ENCODE data around the gene STRIP1.

STRIP1 gene

DNA sequence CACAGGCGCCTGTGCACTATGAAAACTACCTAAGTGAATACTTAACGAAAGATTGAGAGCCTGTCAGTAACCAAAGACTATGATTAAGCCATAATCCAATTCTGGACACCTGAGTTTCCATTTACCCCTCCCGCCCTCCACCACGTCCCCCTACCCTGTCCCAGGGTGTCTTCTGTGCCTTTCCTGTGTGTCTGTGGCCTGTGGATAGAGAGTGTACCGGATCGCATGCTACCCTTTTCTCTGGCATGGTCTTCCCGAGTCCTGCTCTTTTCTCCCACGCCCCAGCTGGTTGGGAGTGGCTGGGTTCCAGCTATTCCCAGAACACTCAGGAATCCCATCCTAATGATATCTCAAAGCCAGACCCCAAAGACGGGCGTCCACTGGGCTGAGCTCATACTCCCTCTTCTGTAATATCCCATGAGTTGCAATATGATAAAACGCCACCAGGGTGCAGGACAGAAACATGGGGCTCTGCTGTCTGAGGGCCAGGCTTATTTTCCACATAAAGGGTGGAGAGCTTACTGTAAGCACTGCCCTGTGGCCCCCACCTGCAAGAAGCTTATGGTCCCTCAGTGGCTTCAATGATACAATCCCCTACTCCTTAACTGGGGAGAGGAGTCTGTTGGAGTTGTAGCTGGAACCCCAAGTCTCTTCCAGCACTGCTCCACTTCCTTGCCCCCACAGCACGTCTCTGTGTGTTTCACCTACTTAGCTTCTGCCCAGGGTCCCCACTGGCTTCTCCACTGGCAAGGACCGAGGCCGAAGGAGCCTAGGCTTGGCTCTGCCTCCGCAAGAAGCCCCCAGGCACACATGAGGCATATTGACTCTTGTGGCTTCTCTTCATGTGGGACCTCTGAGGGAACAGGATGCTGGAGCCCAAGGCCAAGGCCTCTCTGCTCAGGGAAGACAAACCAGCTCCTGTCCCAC lies 53.7 kb downstream of the STRIP1 start:
- Histone ChIP-seq H3K4me3 (ENCODE audit: low read depth, low read length) (no peak overlapping the region), H3K36me3 (ENCODE audit: control insufficient read depth, insufficient read depth, low read length) (no peaks in the 10 kb centered on the region), H3K9ac (ENCODE audit: low read length) (no peak overlapping the region), H3K27ac (ENCODE audit: low read depth, low read length) (no peak overlapping the region), H3K4me1 (ENCODE audit: control insufficient read depth, insufficient read depth, low read length) (peaks cover 21% of the 10 kb centered on the region), H3K27me3 (ENCODE audit: control insufficient read depth, insufficient read depth, low read length) (peaks cover 79% of the 10 kb centered on the region), H3K9me3 (ENCODE audit: control insufficient read depth, insufficient read depth, low read depth, low read length) (no peaks in the 10 kb centered on the region)

DNA sequence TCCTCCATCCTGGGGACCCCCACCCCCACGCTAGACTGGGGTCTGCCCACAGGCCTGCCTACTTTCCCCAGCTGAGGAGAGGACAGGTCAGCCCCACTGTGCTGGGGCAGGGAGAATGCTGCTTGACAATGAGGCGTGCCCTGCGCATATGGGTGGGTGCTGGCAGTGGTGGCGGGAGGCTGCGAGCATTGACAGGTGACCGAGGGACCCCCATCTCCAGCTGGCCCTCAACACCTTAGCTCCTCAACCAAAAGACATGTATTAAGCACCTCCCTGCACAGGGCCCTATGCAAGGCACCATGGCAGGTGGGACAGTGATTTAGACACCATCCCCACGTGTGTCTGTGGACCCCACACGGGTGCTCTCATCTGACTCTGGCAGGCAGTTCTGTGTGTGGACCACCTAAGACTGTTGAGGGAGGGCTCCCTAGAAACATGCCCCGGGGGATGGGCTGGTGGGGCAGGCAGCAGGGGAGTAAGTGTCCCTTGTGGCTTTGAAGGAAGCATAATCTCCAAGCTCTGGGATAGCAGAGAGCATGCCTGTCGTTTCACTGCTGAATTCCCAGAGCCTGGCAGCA lies 54.4 kb downstream of the STRIP1 start:
- Histone ChIP-seq H3K9me3 (ENCODE audit: control insufficient read depth, insufficient read depth, low read depth, low read length) (no peaks in the 10 kb centered on the region), H3K4me3 (ENCODE audit: low read depth, low read length) (no peak overlapping the region), H3K27me3 (ENCODE audit: control insufficient read depth, insufficient read depth, low read length) (peaks cover 73% of the 10 kb centered on the region), H3K36me3 (ENCODE audit: control insufficient read depth, insufficient read depth, low read length) (no peaks in the 10 kb centered on the region), H3K9ac (ENCODE audit: low read length) (no peak overlapping the region), H3K27ac (ENCODE audit: low read depth, low read length) (no peak overlapping the region), H3K4me1 (ENCODE audit: control insufficient read depth, insufficient read depth, low read length) (peaks cover 18% of the 10 kb centered on the region)

- Histone ChIP-seq H3K27ac (ENCODE audit: low read depth, low read length) (no peak overlapping the region), H3K36me3 (ENCODE audit: control insufficient read depth, insufficient read depth, low read length) (no peaks in the 10 kb centered on the region), H3K27me3 (ENCODE audit: control insufficient read depth, insufficient read depth, low read length) (peaks cover 71% of the 10 kb centered on the region), H3K4me1 (ENCODE audit: control insufficient read depth, insufficient read depth, low read length) (peaks cover 16% of the 10 kb centered on the region; the same call in 1 of the 2 replicates), H3K9me3 (ENCODE audit: control insufficient read depth, insufficient read depth, low read depth, low read length) (peaks cover 4% of the 10 kb centered on the region; the same call in 1 of the 2 replicates), H3K4me3 (ENCODE audit: low read depth, low read length) (no peak overlapping the region), H3K9ac (ENCODE audit: low read length) (no peak overlapping the region)
Observed at GRCh38 chr1:110089561-110090275, 55.3 kb downstream of the STRIP1 start.

- Histone ChIP-seq H3K9me3 (ENCODE audit: control insufficient read depth, insufficient read depth, low read depth, low read length) (peaks cover 4% of the 10 kb centered on the region; the same call in 1 of the 2 replicates), H3K9ac (ENCODE audit: low read length) (no peak overlapping the region), H3K36me3 (ENCODE audit: control insufficient read depth, insufficient read depth, low read length) (no peaks in the 10 kb centered on the region), H3K4me3 (ENCODE audit: low read depth, low read length) (no peak overlapping the region), H3K27ac (ENCODE audit: low read depth, low read length) (no peak overlapping the region), H3K27me3 (ENCODE audit: control insufficient read depth, insufficient read depth, low read length) (peaks cover 57% of the 10 kb centered on the region), H3K4me1 (ENCODE audit: control insufficient read depth, insufficient read depth, low read length) (peaks cover 16% of the 10 kb centered on the region; the same call in 1 of the 2 replicates)
Observed at GRCh38 chr1:110091381-110091780, 57.0 kb downstream of the STRIP1 start.

DNA sequence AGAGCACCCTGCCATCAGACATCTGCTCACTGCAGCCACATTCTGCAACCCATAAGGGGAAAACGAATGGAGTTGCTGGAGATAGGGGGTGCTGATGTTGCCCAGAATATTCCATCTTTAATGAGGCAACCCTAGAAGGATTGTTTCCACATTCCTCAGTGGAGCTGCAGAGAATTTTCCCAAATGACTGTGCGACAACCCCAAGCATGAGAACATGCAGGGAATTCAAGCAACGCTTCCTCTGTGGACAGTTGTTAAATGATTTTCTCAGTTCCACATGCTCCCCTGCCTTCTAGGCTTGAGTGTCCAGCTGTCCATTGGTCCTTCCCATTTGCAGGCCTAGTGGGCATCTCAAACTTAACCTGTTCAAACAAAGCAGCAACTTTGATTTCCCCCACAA lies 57.4 kb downstream of the STRIP1 start:
- H3K36me3 ChIP-seq (ENCODE audit: control insufficient read depth, insufficient read depth, low read length): no peaks in the 10 kb centered on the region
- H3K9ac ChIP-seq (ENCODE audit: low read length): no peak overlapping the region
- peaks cover 4% of the 10 kb centered on the region; the same call in 1 of the 2 replicates for H3K9me3 ChIP-seq (ENCODE audit: control insufficient read depth, insufficient read depth, low read depth, low read length)
- H3K4me1 ChIP-seq (ENCODE audit: control insufficient read depth, insufficient read depth, low read length): peaks cover 16% of the 10 kb centered on the region; the same call in 1 of the 2 replicates
- H3K4me3 ChIP-seq (ENCODE audit: low read depth, low read length): no peak overlapping the region
- H3K27ac ChIP-seq (ENCODE audit: low read depth, low read length): no peak overlapping the region
- H3K27me3 ChIP-seq (ENCODE audit: control insufficient read depth, insufficient read depth, low read length): peaks cover 52% of the 10 kb centered on the region

- Histone ChIP-seq H3K36me3 (ENCODE audit: control insufficient read depth, insufficient read depth, low read length) (no peaks in the 10 kb centered on the region), H3K4me1 (ENCODE audit: control insufficient read depth, insufficient read depth, low read length) (peaks cover 16% of the 10 kb centered on the region; the same call in 1 of the 2 replicates), H3K9me3 (ENCODE audit: control insufficient read depth, insufficient read depth, low read depth, low read length) (peaks cover 4% of the 10 kb centered on the region; the same call in 1 of the 2 replicates), H3K27me3 (ENCODE audit: control insufficient read depth, insufficient read depth, low read length) (peaks cover 40% of the 10 kb centered on the region), H3K9ac (ENCODE audit: low read length) (no peak overlapping the region), H3K27ac (ENCODE audit: low read depth, low read length) (no peak overlapping the region), H3K4me3 (ENCODE audit: low read depth, low read length) (no peak overlapping the region)
Observed at GRCh38 chr1:110092991-110093390, 58.6 kb downstream of the STRIP1 start.

GRCh38 chr1:110094931-110095654 lies 60.7 kb downstream of the STRIP1 start:
- no peak overlapping the region for H3K27ac ChIP-seq (ENCODE audit: low read depth, low read length)
- no peak overlapping the region for H3K9ac ChIP-seq (ENCODE audit: low read length)
- H3K36me3 ChIP-seq (ENCODE audit: control insufficient read depth, insufficient read depth, low read length): no peaks in the 10 kb centered on the region
- peaks cover 2% of the 10 kb centered on the region; the same call in 1 of the 2 replicates for H3K4me1 ChIP-seq (ENCODE audit: control insufficient read depth, insufficient read depth, low read length)
- H3K9me3 ChIP-seq (ENCODE audit: control insufficient read depth, insufficient read depth, low read depth, low read length): peaks cover 4% of the 10 kb centered on the region; the same call in 1 of the 2 replicates
- no peak overlapping the region for H3K4me3 ChIP-seq (ENCODE audit: low read depth, low read length)
- peaks cover 33% of the 10 kb centered on the region for H3K27me3 ChIP-seq (ENCODE audit: control insufficient read depth, insufficient read depth, low read length)

- Histone ChIP-seq H3K36me3 (ENCODE audit: control insufficient read depth, insufficient read depth, low read length) (no peaks in the 10 kb centered on the region), H3K27ac (ENCODE audit: low read depth, low read length) (no peak overlapping the region), H3K4me1 (ENCODE audit: control insufficient read depth, insufficient read depth, low read length) (no peaks in the 10 kb centered on the region), H3K9me3 (ENCODE audit: control insufficient read depth, insufficient read depth, low read depth, low read length) (peaks cover 4% of the 10 kb centered on the region; the same call in 1 of the 2 replicates), H3K4me3 (ENCODE audit: low read depth, low read length) (no peak overlapping the region), H3K9ac (ENCODE audit: low read length) (no peak overlapping the region), H3K27me3 (ENCODE audit: control insufficient read depth, insufficient read depth, low read length) (peaks cover 17% of the 10 kb centered on the region)
Observed at GRCh38 chr1:110097507-110098221, 63.2 kb downstream of the STRIP1 start.

DNA sequence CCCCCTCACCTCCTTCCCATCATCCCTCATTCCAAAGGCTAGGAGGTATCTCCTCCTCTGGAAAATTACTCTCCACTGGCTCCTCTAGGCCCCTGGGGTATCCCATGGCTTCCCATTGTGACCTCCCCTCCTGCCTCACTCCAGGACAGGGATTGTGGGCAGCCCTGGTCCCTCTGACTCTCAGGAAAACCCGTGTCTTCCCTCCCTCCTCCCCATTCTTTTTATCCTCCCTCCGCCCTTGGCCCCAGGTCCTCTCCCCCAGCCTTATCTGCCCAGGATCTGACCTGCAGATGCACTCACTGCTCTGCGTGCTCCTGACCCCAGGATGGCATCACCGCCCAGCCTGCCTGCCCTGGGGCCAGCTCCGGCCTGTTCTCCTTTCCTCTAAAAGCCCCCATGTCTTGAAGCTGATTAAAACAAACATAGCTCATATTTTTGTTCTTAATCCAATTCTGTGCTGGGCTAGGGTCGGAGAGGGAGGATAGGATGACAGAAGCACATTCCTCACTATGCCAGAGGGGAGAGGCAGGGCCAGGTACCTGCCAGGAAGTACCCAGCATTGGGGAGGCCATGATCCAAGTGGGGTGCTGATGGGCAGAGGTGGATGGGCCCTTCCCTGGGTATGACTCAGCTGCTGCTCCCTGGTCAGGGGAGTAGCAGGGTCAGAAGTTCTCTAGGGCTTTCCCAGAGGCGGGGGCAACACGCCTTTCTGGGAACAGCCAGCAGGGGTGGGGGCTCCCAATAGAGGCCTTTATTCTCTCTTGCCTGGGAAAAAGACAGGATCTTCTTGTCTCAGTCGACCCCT lies 64.0 kb downstream of the STRIP1 start:
- peaks cover 4% of the 10 kb centered on the region; the same call in 1 of the 2 replicates for H3K9me3 ChIP-seq (ENCODE audit: control insufficient read depth, insufficient read depth, low read depth, low read length)
- H3K9ac ChIP-seq (ENCODE audit: low read length): no peak overlapping the region
- no peak overlapping the region for H3K27ac ChIP-seq (ENCODE audit: low read depth, low read length)
- H3K4me3 ChIP-seq (ENCODE audit: low read depth, low read length): no peak overlapping the region
- no peaks in the 10 kb centered on the region for H3K36me3 ChIP-seq (ENCODE audit: control insufficient read depth, insufficient read depth, low read length)
- no peaks in the 10 kb centered on the region for H3K4me1 ChIP-seq (ENCODE audit: control insufficient read depth, insufficient read depth, low read length)
- peaks cover 13% of the 10 kb centered on the region; the same call in 1 of the 2 replicates for H3K27me3 ChIP-seq (ENCODE audit: control insufficient read depth, insufficient read depth, low read length)
